ENCODE measurements around the gene PPP2R1B.
"Not testable (repeated sequence)": the region's sequence is repeated elsewhere in the genome, so short reads cannot be mapped to it uniquely, and the experiment has no call there.

The PPP2R1B gene

DNA sequence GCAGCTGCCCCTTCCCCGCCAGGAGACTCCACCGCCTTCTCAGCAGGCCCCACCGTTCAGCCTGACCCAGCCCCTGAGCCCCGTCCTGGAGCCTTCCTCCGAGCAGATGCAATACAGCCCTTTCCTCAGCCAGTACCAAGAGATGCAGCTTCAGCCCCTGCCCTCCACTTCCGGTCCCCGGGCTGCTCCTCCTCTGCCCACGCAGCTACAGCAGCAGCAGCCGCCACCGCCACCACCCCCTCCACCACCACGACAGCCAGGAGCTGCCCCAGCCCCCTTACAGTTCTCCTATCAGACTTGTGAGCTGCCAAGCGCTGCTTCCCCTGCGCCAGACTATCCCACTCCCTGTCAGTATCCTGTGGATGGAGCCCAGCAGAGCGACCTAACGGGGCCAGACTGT, 42.6 kb downstream of the PPP2R1B start:
- no peak for DNase-seq

- no peak for DNase-seq
These were observed 43.7 kb downstream of the PPP2R1B start for GRCh38 chr11:111722501-111722900.

DNA sequence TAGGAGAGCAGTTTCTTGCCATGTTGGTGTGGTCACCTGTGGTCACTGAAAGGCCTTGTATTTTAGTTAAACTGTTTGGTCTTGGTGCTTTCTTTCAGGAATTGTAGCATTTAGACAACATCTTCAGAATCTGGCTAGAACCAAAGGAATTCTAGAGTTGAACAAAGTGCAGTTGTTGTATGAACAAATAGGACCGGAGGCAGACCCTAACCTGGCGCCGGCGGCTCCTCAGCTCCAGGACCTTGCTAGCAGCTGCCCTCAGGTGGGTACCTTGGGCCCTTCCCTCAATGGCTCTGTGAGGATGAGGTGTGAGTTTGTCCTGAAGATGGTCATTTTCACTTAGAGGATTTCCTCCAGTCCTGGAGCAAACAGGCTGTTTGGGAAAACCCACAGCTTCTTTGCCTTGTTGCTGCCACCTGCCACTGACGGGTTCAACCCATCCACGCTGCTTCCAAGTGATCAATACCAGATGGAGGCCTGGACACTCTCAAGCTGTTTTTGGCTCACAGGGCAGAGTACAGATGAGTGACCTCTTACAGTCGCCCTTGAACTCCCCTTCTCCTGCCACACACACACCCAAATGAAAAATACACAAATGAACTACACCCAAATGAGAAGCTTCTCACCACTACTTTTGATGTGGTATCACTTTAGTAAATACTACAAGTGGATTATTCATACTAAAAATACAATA, 45.2 kb downstream of the PPP2R1B start:
- DNase-seq: no peak

- no peak for DNase-seq
These were observed 46.8 kb downstream of the PPP2R1B start for GRCh38 chr11:111719379-111719778.

DNA sequence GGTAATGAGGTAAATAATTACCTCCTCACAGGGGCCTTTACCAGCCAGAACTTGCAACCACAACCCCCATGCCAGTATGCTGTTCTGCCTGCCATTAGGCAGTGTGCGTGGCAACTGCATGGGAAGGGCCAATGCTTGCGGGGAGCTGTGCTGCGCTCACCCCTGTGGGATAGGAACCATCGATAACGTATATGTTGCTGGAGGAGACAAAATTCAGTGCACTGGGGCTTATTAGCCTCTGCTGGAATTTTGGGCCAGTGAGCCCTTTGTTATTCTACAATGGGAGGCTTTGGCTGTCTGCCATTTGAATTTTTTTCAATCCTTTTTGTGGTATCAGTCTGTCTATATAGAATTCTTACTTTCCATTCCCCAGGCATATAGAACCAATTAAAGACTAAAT, 47.3 kb downstream of the PPP2R1B start:
- no peak for DNase-seq

GRCh38 chr11:111718436-111718835, 47.8 kb downstream of the PPP2R1B start:
- no peak for DNase-seq

- not testable (repeated sequence) for DNase-seq
These were observed 48.5 kb downstream of the PPP2R1B start for GRCh38 chr11:111717660-111718059.

GRCh38 chr11:111715142-111715816, 50.9 kb downstream of the PPP2R1B start:
- DNase-seq: no peak

DNA sequence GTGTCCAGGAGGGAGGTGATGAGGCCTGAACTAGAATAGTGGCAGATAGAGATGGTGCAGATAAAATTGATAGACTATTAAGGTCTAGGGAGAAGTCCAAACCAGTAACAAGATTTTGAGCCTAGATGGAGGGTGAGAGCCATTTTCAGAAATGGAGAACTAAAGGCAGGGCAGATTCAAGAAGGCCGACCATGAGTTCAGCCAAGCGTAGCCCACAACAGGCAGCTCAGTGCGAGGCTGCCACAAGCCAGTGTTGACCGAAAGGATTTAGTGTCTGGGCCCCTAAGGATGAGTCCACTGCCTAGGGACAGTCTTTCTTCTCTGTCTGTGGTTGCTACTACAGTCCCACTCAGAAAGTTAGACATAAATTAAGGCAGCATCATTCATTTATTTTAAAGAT, 51.7 kb downstream of the PPP2R1B start:
- no peak for DNase-seq

- no peak for DNase-seq
These were observed 58.5 kb downstream of the PPP2R1B start for GRCh38 chr11:111707691-111708067.

GRCh38 chr11:111707039-111707690, 59.0 kb downstream of the PPP2R1B start:
- DNase-seq: no peak

- DNase-seq: no peak
These were observed 62.6 kb downstream of the PPP2R1B start for GRCh38 chr11:111703576-111703975.

DNA sequence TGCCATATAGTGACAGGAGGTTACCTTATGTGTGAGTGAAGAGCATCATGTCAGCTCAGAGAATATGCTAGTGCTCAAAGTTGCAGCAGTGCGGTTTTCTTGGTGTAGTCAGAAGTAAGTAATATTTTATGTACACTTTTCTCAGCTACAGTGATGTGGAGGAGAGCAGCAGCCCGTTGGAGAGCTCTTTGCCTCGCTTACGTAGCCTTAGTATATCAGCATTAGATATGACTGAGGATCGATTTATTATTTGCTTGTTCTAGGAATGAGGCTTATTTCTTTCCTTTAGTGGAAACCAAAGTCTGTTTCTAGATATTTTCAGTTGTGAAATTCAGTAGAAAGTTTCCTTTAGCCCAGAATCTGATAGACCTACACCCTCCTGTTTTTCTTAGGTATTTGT, 63.6 kb downstream of the PPP2R1B start:
- no peak for DNase-seq

- no peak for DNase-seq
These were observed 66.0 kb downstream of the PPP2R1B start for GRCh38 chr11:111700162-111700561.

GRCh38 chr11:111699579-111700156, 66.5 kb downstream of the PPP2R1B start:
- no peak for DNase-seq

GRCh38 chr11:111698852-111699559, 67.2 kb downstream of the PPP2R1B start:
- no peak for DNase-seq

DNA sequence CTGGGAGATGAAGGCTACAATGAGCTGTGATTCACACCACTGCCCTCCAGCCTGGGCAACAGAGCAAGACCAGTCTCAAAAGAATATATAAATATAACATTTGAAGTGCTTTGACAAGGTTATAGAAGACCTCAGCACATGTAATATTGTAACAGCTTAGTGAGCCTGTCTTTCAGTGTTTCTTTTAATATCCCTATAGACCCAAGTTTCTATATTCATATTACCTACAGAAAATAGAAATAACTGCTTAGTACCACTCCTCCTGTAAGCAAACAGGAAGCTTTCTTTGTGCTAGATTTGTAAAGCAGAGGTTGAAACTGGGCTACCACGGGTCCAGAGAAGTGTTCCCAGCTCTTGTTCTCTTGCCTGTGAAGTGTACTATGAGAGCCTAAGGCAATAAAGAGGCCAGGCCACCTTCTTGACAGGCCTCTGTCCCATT, 68.2 kb downstream of the PPP2R1B start:
- no peak for DNase-seq

- DNase-seq: no peak
These were observed 69.6 kb downstream of the PPP2R1B start for GRCh38 chr11:111696556-111696955.

DNA sequence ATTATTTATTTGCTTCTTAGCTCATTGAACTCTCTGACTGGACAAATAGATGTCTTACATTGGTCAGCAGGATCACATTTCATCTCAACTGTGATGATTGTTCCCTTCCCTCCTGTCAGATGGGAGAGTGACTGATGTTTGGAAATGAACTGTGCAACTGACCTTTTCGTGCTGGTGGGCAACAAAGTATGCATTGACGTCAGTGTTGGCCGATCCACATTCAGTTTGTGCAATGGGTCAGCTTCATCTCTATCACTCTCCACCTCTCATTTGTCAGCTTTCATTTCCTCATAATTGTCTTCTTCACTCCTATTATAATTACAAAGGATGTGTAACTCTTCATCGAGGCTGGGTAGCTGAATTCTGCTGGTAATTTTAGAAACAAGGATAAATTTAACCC, 71.3 kb downstream of the PPP2R1B start:
- DNase-seq: no peak

DNA sequence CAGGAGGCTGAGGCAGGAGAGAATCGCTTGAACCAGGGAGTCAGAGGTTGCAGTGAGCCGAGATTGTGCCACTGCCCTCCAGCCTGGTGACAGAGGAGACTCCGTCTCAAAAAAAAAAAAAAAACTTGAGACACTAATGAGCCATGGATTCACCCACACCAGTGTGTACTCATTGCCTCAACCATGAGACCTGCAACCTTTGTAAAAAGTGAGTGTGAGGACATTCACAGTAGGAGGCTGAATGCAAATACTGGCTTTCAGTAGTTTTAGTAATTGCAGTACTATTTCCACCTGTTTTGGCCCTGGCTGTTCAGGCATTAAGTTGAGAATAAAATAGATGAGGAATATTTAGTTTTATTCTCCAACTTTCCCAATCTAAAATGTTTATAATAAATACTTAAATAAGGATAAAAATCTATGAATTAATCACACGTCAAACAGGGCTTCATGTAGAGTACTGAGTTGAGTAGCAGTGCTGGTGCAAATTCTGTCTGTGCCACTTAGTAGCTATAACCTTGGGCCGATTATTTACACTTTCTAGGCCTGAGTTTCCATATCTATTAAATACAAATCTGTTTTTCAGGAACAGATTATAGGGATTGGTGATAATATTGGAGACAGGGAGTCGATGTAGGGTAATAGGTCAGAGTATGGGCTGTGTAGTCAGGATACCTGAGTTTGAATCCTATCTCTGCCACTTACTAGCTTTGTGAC, 72.8 kb downstream of the PPP2R1B start:
- no peak for DNase-seq

- no peak for DNase-seq
These were observed 74.4 kb downstream of the PPP2R1B start for GRCh38 chr11:111691741-111692140.

GRCh38 chr11:111691176-111691575, 75.0 kb downstream of the PPP2R1B start:
- no peak for DNase-seq

DNA sequence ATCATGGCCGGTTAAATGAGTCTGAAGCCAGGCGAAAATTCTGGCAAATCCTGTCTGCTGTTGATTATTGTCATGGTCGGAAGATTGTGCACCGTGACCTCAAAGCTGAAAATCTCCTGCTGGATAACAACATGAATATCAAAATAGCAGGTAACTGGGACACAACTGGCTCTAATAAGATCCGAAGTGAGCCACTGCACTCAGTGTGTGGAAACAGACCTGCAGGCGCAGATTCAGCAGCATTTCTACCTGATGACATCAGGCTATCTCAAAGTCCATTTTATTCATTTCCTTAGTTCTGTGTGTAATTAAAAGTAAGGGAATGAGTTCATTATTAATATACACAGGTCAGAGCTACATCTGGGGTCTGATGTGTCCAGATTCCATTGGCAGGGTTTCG, 78.2 kb downstream of the PPP2R1B start:
- no peak for DNase-seq

Data from GDM1 (cell line).